H4 (cell line): Measurements from ENCODE around the gene LAT. TPM values are rescaled to one million over a fixed set of nuclear protein-coding genes. Genes with fewer than 3 reads are reported as not detected.
A peak's percentile ranks its signal among the peaks of the same experiment; 100 is the strongest.

Experiments
- DNase-seq: peaks from one replicate; pipeline ENCODE4 v3.0.0-alpha.2; 2015; ENCODE audit warnings: low spot score
- total RNA-seq: library from RNA; depleted of rRNA; stranded (reverse); fragments of >200 nt; shearing (Covaris generic); gene quantifications from 2 replicates; pipeline ENCODE4 v1.2.3, GENCODE V29; 2014

LAT gene
- total RNA-seq, 1 experiment from 2014 or later = 0.50 TPM

DNA sequence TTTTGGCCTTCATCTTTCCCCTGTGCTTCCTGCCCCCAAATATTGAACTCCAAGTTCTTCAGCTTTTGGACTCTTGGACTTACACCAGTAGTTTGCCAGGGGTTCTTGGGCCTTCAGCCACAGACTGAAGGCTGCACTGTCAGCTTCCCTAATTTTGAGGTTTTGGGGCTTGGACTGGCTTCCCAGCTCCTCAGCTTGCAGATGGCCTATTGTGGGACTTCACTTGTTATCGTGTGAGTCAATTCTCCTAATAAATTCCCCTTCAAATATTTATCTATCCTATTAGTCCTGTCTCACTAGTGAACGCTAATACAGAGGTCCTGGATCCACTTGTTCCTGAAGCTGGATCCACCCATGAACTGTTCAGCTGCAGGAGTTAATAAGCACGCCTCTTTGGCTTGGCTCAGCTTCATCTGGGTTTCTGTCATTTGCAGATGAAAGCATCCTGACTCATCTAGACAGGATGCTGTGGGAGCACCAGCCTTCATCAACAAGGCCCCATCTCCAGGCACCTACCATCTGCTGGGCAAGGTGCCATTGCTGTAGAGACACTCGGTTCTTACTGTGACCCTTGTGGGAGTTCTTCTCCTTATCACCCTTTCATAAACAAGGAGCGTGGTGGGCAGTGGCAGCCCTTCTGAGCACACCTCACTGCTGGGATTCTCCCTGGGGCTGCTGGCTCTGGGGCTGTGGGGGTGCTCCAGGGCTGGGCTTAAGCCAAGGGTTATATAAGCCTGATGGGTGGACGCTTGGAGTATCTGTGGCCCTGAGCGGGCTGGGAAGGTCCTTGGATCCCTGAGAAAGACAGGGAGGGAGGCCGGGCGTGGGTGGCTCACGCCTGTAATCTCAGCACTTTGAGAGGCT, 23.1 kb downstream of the LAT start:
- peak; percentile 22 for DNase-seq

DNA sequence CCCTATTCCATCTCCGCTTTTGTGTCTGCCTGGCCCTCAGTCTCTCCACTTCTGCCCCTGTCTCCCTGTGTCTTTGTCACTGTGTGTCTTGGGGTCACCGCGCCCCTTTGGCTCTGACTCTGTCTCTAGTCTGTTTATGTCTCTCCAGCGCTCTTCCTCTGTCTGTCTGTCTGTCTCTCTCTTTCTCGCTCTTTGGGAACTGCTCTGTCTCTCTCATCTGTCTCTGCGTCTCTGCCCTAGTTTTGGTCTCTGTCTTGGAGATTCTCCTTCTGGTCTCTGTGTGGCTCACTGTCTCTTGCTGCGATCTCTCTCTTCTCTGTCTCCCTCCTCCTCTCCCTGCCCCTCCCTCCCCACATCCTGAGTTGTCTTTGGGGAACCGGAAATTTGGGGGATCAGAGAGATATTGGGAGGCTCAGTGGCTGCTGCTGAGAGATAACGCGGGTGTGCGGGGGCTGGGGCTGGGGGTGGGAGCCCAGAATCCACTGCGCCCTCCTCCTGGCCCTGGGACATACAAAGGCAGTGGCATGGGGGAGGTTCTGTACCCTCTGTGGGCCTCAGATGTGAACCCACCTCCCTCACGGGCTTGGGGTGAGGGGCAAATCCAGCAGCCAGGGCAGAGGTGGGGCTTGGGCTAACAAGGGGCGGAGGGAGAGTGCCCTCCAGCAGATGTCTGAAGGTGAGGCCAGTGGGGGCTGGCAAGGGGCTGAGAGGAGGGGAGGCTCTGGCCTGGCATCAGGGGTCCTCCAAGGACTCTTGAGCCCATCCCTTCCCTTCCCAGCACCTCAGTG, 24.4 kb downstream of the LAT start:
- DNase-seq = no peak

DNA sequence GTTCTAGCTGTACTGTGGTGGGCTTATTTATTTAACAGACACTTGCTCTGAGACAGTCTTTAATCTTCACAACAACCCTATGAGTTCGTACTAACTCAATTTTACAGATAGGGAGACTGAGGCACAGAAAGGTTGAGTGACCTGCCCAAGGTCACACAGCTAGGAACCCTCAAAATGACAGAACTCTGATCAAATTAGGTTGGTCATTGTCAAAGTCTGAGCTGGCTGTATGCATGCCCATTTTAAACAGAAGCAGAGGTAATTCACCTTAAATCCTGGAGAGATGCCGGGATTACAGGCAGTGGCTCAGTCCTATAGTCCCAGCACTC, 24.9 kb downstream of the LAT start:
- DNase-seq = no peak

DNA sequence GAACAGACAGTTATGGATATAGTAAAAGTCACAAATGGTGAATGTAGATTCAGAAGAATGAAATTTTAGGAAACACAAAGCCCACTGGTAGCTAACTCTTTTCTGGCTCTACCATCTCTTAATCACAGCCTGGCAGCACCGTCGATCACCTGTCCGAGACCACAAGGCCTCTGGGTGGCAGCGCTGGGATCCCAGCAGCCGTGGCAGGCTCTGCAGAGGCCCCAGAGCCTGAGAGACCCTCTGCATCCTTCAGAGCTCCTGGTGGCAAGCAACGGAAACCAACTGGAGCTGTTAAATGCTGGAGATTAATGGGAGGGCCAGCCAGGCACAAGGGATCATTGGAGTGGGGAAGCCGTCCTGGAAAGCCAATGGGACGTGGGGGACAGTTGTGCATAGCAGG, 26.3 kb downstream of the LAT start:
- no peak for DNase-seq

DNA sequence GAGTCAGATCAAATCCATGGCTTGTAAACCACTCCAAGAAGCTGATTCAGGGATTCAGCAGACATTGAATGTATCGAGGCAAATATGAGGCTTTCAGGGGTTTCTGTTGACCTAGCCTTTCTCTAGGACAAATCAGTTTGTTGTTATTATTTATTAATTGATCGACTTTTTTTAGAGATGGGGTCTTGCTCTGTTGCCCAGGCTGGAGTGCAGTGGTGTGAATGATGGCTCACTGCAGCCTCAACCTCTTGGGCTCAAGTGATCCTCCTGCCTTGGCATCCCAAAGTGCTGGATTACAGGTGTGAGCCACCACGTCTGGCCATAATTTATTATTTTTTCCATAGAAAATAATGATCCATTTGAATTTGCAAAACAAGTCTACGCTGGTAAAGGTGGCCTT, 27.0 kb downstream of the LAT start:
- no peak for DNase-seq

DNA sequence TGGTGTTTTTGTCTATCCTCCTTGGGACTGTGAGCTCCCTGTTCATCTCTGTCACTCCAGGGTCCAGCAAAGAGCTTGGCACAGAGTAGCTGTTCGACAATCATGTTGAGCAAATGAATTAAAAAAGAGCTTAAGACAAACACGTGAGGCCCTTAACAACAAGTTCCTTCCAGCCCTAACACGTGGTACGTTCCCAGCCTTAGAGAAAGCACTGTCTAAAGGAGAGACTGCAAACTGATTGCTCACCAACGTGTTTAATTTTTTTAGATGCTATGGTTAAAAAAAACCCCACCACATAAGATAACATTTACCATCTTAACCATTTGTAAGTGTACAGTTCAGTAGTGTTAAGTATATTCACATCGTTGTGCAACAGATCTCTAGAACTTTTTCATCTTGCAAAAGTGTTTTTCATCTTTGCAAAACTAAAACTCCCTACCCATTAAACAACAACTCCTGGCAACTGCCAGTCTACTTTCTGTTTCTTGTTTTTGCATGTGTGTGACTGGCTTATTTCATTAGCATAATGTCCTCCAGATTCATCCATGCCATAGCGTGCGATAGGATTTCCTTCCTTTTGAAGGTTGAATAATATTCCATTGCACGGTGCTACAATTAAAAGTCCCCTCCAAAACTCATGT, 28.2 kb downstream of the LAT start:
- no peak for DNase-seq

DNA sequence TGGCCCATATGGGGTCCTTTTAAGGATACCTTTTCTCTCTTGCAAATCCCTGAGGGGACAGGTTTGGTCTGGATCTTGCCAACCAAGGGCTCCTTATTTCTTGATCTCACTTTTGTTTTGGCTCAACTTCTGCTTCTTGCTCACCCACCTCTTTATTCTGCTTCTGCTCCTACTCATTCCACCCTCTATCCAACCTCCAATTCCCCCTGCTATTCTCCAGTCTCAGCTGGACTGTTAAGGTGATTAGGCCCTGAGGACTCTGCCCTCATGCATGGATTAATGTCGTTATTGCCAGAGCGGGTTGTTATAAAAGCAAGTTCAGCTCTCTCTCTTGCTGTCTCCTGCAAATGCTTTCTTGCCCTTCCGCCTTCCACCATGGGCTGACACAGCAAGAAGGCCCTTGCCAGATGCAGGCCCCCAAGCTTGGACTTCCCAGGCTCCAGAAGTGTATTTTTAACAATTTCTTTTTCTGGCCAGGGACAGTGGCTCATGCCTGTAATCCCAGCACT, 29.8 kb downstream of the LAT start:
- DNase-seq = no peak

DNA sequence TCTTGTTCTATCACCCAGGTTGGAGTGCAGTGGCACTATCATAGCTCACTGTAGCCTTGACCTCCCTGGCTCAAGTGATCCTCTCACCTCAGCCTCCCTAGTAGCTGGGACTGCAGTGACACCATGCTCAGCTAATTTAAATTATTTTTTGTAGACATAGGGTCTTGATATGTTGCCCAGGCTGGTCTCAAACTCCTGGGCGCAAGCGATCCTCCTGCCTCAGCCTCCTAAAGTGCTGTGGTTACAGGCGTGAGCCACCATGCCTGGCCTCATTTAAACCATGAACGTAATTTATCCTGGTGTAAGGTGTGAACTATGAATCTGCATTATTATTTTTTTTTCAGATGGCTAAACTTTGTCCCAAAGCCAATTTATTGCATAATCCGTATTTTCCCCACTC, 37.3 kb downstream of the LAT start:
- DNase-seq = no peak

DNA sequence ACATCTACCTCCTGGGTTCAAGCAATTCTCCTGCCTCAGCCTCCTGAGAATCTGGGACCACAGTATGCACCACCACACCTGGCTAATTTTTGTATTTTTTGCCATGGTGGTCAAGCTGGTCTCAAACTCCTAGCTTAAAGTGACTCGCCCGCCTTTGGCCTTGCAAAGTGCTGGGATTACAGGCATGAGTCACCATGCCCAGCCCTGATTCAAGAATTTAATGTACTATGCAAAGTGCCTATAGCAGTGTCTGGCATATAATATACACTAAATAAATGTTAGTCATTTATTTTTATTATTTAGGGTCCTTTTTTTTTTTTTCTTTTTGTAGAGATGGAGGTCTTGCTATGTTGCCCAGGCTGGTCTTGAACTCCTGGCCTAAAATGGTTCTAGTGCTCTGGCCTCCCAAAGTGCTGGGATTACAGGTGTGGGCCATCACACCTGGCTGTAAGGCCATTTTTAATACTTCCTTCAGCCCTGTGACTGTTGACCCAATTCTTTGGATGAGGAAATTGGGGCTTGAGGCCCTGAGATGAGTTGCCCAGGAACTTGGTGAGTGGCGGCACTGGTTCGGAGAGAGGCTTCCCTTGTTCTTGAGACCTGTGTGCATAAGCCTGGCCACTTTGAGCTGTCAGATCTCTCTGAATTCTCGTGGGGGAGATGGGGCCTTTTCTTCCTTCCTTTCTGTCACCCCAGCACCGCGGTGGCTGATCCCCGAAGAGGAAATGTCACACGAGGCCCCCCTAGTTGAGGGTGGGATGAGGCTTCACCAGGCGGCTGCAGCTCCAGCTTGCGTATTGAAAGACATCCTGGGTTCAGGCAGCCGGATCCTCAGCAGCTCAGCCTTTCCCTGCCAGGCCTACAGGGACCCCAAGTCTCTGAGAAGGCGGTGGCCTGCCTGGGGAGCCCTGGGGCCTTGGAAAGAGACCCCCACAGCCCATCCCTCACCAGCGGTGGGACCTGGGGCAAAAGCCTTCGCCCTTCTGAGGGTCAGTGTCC, 38.7 kb downstream of the LAT start:
- no peak for DNase-seq

DNA sequence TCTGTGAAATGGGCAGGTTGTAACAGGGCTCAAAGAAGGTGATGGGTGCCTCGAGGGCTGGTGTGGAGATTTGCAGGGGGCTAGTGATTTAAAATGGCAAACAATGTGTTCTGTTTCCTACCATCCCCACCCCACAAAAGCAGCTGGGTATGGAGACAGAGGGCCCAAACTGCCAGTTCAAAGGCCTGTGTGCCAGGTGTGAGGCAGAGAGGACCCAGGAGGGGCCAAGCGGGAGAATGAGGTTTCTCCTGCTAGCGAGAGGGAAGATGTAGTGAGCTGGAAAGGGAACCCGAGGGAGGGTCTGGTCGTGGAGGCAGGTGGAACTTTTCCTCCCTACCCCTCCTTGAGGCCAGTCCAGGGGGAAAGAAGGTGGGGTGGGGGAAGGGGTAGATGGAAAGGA, 39.4 kb downstream of the LAT start:
- no peak for DNase-seq

DNA sequence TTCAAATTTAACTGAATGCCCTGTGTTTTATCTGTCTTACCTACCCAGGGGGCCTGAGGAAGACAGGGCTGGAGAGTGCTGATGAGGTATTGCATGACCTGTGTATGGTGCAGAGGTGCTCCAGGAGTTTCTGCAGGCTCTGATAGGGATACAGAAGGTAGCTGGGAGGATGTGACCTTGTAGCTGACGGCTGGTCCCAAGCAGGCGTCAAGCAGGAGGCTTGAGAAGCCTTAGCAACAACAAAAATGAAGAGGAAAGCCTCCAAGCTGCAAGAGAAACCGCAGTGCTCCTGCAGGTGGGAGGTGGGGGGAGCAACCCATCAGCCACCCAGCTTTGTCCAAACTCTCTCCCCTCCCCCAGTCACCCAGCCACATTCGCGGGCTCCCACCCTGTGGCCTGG, 40.4 kb downstream of the LAT start:
- DNase-seq = no peak

DNA sequence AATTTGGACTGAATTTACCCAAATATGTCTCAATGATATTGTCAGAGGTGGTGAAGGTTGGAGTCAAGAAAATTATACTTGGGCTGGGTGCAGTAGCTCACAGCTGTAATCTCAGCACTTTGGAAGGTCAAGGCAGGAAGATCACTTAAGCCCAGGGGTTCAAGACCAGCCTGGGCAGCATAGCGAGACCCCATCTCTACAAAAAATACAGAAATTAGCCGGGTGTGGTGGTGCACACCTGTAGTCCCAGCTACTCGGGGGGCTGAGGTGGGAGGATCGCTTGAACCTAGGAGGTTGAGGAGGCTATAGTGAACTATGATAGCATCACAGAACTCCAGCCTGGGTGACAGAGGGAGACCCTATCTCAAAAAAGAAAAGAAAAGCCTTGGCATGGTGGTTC, 40.9 kb downstream of the LAT start:
- DNase-seq = no peak

DNA sequence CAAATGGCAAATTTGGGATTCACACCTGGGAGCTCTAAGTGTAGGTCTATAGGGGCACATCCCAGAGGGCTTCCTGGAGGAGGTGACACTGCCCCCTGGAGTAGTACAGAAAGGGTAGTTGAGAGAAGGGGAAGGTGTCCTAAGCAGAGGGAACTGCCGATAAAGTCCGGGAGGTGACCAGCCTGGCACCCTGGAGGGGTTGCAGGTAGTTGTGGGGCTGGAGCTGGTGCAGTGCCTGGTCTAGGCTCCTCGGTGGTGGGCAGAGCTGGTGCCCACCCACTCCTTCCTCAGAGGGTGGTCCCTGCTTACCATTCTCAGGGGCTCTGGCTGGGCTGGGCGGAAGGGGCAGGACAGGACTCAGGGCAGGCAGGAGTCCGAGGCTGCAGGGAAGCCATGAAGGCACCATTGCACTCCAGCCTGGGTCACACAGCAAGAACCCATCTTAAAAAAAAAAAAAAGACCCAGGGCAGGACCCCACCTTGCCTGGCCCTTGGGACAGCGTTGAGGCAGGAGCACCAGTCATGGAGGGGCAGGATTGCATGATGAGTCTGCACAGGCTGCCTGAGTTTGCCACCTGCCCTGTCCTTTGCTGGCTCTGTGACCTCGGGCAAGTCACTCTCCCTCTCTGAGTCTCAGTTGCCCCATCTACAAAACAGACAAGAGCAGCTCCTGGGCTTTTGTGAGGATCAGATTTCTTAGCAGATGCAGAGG, 43.8 kb downstream of the LAT start:
- DNase-seq = peak; percentile 46

DNA sequence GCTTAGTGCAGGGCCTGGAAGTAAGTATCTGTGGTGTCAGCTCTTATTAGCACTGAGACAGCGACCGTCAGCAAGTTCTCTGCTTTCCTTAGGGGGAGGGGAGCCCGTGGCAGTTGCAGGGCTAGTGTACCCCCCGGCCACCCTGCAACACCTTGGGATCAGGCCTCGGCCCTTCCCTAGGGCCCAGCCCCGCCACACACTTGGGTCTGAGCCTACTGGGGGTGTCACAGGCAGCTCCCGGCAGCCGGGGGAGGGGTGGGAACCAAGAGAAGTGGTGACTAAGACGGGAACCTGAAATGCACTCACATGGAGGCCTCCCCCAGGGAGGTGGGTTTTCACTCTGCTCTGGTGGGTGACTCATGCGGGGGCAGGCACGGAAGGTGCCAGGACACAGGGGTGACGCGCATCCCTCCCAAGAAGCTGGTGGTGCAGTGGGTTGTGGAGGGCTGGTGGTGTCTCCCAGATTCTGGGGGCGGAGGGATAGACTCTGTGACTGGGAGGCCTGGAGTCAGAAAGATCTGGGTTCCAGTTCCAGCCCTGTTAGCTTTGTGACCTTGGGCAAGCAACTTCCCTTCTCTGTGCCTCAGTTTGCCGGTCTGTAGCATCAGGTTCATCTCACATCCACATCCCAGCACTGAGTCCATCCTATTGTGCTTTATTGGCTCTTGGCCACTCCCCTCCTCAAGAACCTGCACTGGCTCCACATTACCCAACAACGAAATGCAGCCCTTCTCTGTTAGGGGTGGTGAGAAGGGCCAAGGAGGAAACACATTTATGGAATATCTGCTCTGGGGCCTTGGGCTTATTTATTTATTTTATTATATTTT, 44.5 kb downstream of the LAT start:
- peak; percentile 88 for DNase-seq

DNA sequence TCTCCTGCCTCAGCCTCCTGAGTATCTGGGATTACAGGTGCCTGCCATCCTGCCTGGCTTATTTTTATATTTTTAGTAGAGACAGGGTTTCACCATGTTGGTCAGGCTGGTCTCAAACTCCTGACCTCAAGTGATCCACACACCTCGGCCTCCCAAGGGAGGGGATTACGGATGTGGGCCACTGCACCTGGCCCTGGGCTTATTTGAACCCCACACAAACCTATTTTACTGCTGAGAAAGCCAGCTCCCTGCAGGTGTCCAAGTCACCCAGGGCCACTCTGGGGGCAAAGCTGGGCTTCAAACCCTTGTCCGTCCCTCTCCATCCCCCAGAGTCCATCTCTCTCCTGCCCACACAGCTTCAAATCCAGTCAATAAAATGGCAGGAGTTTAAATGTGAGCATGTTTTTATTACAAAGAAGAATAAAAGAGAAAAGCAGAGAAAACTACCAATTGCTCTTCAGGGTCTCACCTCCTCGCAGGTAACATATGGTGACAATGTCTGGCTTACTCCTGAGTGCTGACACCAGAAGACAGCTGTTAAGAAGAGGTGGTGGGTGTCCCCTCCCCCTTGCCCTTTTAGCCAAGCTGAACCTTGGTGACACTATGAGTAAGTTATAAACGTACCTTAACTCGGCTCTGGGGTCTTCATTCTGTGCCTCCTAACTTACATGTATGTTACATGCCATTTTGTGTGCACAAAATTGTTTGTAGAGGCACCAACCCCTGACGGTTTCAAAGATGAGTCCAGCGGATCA, 45.4 kb downstream of the LAT start:
- no peak for DNase-seq
